Measurements from ENCODE around the gene DNALI1.

- TF ChIP-seq POLR2AphosphoS5 (IDR thresholded peaks at IDR 0.05; ENCODE audit: borderline replicate concordance, low read depth, low read length) (peak; percentile 88), EZH2 (IDR thresholded peaks at IDR 0.05) (no peak), FOXP2 (optimal IDR thresholded peaks at IDR 0.05; ENCODE audit: control extremely low read depth, extremely low read length, insufficient read depth) (no peak)
Observed at GRCh38 chr1:37514350-37515184, 42.2 kb upstream of the DNALI1 start, which contains the start of gene MEAF6.
